ENCODE data around the gene IDNK.
A peak's percentile ranks its signal among the peaks of the same experiment; 100 is the strongest.

The IDNK gene

GRCh38 chr9:83636813-83637212 lies 13.9 kb downstream of the IDNK start:
- DNase-seq = no peak

- DNase-seq = no peak
Observed at GRCh38 chr9:83637389-83637788, 14.4 kb downstream of the IDNK start.

- no peak for DNase-seq
Observed at GRCh38 chr9:83639266-83639665, 16.3 kb downstream of the IDNK start.

GRCh38 chr9:83642793-83643192 lies 19.9 kb downstream of the IDNK start:
- DNase-seq = no peak

GRCh38 chr9:83646500-83647239 lies 23.7 kb downstream of the IDNK start:
- DNase-seq = no peak

- DNase-seq = peak; percentile 62
Observed at GRCh38 chr9:83649080-83649479, 26.1 kb downstream of the IDNK start.

- DNase-seq = no peak
Observed at GRCh38 chr9:83649515-83649914, 26.6 kb downstream of the IDNK start.

GRCh38 chr9:83651558-83651957 lies 28.6 kb downstream of the IDNK start:
- DNase-seq = no peak

- DNase-seq = no peak
Observed at GRCh38 chr9:83652433-83652832, 29.5 kb downstream of the IDNK start.

GRCh38 chr9:83655433-83655832 lies 32.5 kb downstream of the IDNK start:
- DNase-seq = no peak

- DNase-seq = no peak
Observed at GRCh38 chr9:83656032-83656680, 33.2 kb downstream of the IDNK start.

GRCh38 chr9:83656952-83657351 lies 34.0 kb downstream of the IDNK start:
- DNase-seq = no peak

GRCh38 chr9:83662933-83663332 lies 40.0 kb downstream of the IDNK start:
- no peak for DNase-seq

- no peak for DNase-seq
Observed at GRCh38 chr9:83665580-83666200, 42.7 kb downstream of the IDNK start.

- DNase-seq = no peak
Observed at GRCh38 chr9:83669067-83669466, 46.1 kb downstream of the IDNK start.

GRCh38 chr9:83670381-83670780 lies 47.4 kb downstream of the IDNK start:
- DNase-seq = no peak

GRCh38 chr9:83671451-83671850 lies 48.5 kb downstream of the IDNK start:
- no peak for DNase-seq

- no peak for DNase-seq
Observed at GRCh38 chr9:83675466-83675865, 52.5 kb downstream of the IDNK start.

GRCh38 chr9:83677596-83677995 lies 54.7 kb downstream of the IDNK start:
- no peak for DNase-seq

GRCh38 chr9:83680233-83680632 lies 57.3 kb downstream of the IDNK start:
- DNase-seq = no peak

GRCh38 chr9:83681490-83681889 lies 58.5 kb downstream of the IDNK start:
- DNase-seq = no peak

GRCh38 chr9:83688921-83689320 lies 66.0 kb downstream of the IDNK start:
- no peak for DNase-seq

GRCh38 chr9:83691492-83691891 lies 68.5 kb downstream of the IDNK start:
- DNase-seq = no peak
